ENCODE measurements around the gene TBC1D2B.
"Not testable (repeated sequence)": the region's sequence is repeated elsewhere in the genome, so short reads cannot be mapped to it uniquely, and the experiment has no call there.

The TBC1D2B gene

GRCh38 chr15:77971875-77972274 is 105.6 kb downstream of the TBC1D2B start:
- not testable (repeated sequence) for DNase-seq

- not testable (repeated sequence) for DNase-seq
Measured at GRCh38 chr15:77970813-77971360, 106.6 kb downstream of the TBC1D2B start.

DNA sequence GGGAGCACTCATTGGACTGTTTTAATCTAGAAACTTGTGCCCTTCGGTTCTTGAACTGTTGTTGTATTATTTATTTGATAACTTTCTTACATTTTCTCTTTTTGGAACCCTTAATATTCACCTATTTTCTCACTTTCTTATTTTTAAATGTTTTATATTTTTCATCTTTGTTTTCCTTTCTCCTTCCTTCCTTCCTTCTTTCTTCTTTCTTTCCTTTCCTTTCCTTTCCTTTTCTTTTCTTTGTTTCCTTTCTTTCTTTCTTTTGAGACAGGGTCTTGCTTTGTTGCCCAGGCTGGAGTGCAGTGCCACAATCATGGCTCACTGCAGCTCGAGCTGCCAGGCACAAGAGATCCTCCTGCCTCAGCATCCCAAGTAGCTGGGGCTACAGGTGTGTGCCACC is 108.5 kb downstream of the TBC1D2B start:
- DNase-seq, result no peak

GRCh38 chr15:77967798-77968197 is 109.7 kb downstream of the TBC1D2B start:
- DNase-seq, result no peak

DNA sequence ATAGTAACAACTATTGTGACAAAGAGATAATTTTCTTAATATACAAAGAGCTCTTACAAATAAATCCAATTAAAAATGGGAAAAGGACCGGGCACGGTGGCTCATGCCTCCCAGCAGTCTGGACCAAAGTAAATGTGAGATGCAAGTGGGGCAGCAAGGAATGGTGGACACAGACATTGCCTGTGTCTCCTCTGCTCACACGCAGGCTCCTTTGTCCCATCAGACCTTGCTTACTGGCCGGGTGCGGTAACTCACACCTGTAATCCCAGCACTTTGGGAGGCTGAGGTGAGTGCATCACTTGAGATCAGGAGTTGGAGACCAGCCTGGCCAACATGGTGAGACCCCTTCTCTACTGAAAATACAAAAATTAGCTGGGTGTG is 110.3 kb downstream of the TBC1D2B start:
- not testable (repeated sequence) for DNase-seq

GRCh38 chr15:77966540-77967234 is 110.8 kb downstream of the TBC1D2B start:
- DNase-seq, result no peak

GRCh38 chr15:77964193-77964592 is 113.3 kb downstream of the TBC1D2B start:
- DNase-seq, result no peak

- DNase-seq, result peak; percentile 3
Measured at GRCh38 chr15:77959432-77959879, 118.1 kb downstream of the TBC1D2B start.

- DNase-seq, result not testable (repeated sequence)
Measured at GRCh38 chr15:77958716-77959431, 118.6 kb downstream of the TBC1D2B start.

DNA sequence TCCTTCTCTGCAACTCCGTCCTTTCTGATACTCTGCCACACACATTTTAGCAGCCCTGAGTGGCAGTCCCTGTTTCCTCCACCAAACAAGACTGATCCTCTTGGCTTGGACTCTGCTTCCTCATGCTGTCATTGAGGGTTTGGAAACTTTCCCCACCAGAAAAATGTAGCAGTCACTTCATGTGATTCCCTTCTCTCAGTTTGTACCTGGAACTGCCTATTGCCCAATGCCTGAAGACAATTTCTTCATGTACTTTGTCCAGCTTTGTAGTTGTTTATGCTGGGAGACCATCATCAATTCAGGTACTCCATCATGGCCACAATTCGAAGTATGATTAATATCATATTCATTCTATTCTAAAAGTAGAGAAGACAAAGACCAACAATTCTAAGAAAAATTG is 119.5 kb downstream of the TBC1D2B start:
- not testable (repeated sequence) for DNase-seq

- not testable (repeated sequence) for DNase-seq
Measured at GRCh38 chr15:77953926-77954325, 123.6 kb downstream of the TBC1D2B start.

DNA sequence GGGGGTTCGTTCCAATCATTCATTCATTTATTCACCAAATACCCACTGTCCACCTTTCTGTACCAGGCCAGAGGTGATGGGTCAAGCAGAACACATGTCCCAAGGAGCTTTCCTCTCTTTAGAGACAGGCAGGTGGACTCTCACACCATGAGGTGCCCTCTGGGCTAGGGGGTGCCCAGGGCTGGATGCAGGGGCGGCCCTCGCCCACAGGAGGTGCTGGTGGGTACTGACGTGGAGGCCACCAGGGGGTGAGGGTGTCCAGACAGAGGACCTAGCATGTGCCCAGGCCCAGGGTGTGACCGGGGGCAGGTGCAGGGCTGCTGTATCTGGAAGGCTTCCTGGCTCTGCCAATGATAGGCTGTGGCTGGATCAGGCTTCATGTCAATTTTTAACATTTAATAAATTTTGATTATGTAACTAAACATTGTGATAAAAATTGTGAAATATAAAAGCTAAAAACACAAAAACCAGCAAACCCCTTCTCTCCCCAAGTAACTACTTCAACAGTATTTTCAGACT is 124.5 kb downstream of the TBC1D2B start:
- not testable (repeated sequence) for DNase-seq

GRCh38 chr15:77951105-77951786 is 126.3 kb downstream of the TBC1D2B start:
- not testable (repeated sequence) for DNase-seq

DNA sequence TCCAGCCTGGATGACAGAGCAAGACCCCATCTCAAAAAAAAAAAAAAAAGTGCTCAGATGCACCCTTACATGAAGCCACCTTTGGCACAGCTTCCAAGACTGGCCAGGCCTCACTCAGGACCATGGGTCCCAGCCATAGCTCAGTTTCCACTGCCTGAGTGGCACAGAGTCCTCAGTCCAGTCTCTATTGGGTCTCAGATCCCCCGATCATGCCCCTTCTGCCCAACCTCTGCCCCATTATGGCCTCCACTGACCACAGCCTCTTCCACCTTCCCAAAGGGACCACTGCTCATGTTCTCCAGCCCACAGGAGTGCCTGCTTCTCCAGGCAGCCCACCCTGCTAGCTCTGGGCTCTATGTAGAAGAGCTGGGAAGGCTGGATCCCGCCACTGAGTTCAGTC is 127.0 kb downstream of the TBC1D2B start:
- DNase-seq, result not testable (repeated sequence)

DNA sequence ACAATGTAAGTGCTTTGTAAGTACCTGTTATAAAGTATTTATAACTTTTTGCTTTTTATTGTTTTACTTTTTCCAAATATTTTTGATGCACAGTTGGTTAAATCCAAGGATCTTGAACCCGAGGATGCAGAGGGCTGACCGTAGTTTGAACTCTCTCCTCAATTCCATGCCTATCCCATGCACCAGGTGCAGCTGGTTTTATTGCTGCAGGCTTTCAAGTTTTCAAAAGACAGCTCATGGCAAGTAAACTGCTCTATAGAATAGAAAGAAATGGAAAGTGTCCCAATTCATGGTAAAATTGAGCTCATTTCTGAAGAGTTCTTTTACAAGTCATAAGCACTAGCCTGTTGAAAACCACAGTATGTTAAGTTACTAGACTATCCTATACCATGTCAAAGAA is 131.9 kb downstream of the TBC1D2B start:
- DNase-seq, result no peak

Measured in NCI-H748 treated with DMSO at 0.1 percent for 48 hours (cell line).